NCI-H2171 treated with DMSO at 0.1 percent for 48 hours (cell line): ENCODE data around the gene CCDC30.
"Not testable (repeated sequence)": the region's sequence is repeated elsewhere in the genome, so short reads cannot be mapped to it uniquely, and the experiment has no call there.

ENCODE experiments used
- DNase-seq: peaks from one replicate; lab custom pipeline; 2025; lab: John Stamatoyannopoulos, UW

The CCDC30 gene

DNA sequence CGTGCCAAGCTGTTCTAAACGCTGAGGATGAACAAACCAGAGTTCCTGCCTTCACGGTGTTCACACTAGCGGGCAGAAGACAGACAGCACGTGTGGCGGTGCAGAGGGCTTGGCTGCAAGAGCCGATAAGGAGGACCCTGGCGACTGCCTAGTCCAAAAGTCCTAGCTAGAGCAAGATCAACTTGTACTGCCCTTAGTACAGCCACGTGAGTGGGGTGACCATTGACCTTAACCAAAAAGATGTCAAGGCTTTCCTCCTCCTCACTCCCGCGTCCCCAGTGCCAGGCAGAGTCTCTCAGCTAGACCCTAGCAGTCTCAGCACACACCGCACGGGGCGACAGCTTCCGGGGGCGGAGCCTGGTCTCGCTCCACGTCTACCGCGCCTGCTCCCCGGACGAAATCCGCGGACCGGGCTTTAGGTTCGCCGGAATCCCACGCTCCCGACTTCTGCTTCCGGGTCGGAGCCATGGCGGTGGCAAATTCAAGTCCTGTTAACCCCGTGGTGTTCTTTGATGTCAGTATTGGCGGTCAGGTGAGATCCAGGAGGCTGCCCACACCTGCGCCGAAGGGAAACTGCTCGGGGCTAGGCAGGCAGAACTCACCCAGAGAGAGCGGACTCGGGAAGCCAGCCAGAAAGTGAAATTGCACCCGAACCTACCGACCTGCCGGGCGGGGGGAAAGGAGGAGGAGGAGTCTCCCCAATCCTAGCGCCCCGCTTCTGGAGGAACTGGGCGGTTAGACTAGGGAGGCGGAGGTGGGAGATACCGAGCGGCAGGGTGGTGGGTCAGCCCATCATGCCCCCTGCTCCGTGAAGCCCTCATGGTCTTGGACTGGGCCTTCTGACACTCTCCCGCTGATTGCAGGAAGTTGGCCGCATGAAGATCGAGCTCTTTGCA lies 195.1 kb downstream of the CCDC30 start, which contains the start of gene PPIH:
Gene PPIH, plus strand, starts transcription at position 443 of the 896 bp plus-strand sequence. Its CDS starts 24 bp downstream, at position 467.
- DNase-seq = peak; percentile 95

DNA sequence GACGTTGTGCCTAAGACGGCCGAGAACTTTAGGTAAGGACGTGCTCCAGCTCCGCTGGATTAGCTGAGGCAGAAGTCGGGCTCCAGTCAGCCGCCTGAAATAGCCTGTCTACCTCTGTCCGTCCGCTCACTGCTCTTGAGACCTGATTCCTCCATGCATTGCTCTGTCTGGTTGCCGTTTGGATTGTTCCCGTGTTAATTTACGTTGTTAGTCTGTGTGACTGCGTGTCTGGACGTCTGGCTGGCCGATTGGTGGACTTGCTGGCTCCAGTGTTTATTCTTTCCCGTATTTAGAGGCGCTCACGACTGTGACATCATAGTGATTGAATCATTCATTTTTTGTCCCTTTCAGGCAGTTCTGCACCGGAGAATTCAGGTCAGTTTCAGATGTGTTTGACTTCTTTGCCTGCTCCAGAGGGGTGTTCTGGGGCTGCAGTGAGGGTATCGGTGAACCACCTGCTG lies 195.8 kb downstream of the CCDC30 start:
- no peak for DNase-seq

DNA sequence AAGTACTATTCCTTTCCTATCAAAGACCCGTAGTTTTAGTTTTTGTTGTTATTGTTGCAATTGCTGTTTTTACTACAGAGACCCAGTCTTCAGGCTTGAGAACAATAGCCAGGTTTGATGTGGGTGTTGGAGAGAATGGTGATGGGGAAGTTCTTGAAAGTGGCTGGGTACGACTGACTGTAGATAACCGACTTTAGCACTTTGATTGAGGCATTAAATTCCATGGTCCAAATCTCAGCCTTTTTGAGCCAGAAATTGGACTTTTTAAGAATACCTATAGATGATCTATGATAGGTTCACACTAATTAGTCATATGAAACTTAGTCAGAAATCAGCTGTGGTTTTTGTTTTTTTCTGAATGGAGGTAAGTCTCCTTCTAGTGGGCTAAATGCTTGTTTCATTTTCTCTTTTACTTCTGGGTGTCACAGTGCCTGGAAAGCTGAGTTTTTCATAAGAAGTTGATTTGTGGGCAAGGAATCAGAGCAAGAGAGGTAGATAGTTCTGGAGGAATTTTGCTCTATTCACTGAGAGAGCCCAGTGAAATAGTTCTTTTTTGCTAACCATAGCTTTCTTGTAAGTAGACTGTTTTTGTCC lies 197.9 kb downstream of the CCDC30 start:
- DNase-seq = no peak

DNA sequence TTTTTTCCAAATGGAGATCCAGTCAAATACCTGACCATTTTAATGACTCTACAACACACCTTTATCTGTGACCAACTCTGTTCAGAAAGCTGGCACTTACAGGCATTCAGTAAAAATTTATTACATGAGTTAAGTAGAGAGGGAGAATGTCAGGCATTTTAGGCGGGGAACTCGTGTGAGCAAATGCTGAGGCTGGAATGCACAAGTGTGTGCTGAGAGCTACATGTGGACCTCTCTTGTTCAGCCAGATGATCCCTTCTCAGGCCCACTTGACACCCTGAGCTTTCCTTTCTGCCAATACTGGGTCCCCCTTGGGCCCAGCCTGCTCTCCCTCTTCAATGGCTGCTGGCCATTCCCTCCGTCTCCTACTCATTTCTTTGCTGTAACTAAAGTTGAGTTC lies 206.8 kb downstream of the CCDC30 start:
- DNase-seq = no peak

DNA sequence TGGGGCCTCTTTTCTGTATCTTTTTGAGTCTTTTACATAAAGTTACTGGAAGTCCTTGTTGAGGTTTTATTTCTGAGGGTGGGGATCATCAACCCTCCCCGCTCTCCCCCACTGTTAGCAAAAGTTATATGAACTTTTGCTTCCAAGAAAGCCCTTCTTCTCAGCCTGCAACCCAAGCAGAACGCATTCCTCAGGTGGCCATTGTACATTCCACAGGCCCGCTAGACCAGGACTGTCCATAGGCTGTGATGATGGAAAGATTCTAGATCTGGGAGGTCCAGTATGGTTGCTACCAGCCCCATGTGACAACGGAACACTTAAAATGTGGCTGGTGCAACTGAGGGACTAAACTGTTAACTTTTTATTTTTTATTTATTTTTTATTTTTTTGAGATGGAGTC lies 207.3 kb downstream of the CCDC30 start:
- no peak for DNase-seq

DNA sequence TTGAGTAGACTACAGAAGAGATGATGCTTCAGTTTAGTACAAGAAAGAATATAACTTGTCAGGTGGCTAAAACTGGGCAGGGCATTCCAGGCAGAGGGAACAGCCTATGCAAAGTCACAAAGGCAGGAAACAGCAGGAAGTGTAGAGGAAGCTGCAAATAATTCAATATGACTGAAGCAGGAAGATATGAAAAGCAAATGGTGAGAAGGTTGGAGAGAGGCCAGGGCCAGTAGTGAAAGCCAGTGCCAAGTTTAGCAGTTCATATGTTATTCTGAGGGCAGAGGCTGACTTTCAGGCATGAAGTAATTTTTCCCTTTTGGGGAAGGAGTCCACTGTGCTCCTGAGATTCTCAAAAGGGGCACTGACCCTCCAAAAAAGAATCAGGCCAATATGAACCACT lies 211.1 kb downstream of the CCDC30 start:
- DNase-seq = no peak

DNA sequence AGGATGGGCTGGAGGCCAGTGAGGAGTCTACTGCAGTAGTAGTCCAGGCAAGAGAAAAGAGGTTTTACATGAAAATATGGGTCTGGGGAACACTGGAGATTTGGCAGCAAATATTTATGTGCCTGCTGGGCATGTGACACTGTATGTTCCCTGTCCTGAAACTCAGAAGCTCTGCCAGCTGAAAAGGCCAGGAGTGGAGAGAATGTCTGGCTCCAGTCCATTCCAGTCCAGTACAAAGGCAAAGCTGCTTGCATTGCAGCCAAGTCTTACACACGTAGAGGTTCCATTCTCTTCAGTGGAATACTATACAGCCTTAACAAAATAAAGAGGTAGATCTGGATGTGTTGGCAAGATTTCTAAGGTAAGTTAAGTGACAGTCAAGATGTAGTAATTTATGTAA lies 211.6 kb downstream of the CCDC30 start:
- DNase-seq = no peak

DNA sequence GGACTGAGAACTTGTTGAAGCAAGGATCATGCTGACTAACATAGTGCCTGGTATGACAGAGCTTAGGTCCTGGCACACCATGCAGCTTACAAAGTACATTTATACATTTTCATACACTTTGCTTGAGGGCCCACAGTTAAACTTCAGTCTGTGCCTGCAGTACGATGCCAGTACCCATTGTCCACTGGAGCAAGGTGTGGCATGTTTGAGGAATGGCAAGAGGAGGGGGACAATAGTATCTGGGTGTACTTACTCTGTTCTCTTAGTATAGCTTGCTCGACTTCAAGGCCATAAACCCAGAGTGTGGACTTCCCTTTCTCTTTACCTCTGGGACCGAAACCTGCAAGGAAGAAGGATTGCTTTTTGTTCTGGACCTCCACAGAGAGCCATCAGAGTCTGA lies 212.4 kb downstream of the CCDC30 start:
- DNase-seq = no peak

DNA sequence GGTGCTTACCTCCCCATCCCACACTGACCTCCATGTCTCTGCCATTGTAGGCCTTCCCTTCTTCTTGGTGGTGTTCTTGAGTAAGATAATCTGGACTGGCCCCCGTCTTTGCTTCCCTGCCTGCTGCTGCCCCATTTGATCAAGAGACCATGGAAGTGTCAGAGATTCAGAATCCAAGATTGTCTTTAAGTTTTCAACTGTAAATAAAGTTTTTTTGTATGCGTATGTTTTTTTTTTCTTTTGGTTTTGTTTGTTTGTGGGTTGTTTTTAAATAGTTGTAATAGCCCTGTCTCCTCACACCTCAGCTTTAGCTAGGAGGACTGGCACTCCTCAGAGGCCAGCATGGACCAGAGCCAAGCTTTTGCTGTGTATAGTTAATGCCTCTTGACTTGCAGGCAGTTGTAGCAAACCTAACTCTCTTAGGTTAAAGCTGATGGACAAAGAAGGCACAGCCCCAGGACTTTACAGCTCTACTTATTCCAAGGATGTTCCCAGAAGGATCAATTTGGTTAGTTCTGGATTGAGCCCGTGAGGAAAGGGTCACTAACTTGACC lies 213.5 kb downstream of the CCDC30 start:
- no peak for DNase-seq

DNA sequence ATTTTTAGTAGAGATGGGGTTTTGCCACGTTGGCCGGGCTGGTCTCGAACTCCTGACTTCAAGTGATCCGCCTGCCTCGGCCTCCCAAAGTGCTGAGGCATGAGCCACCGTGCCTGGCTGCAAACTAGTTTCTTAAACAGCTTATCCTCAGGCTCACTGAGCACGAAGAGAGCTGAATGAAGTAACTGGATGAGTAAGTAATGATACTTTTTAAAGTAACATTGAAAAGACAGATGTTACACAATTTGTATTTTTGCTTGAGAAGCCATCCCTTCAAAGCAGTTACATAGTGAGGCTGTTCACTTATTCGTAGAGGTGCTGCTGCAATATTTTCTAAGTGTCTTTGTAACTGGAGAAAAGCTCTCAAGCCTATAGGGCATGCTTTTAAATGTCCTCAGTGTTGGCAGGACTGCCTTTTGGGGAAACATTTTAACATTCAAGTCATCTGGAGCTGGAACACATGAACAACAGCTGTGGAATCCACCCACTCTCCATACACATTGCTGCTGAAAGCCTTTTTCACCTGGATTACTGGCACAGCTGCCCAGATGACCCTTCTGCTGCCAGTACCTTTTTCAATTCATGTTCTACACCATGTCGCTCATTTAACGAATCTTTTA lies 216.4 kb downstream of the CCDC30 start:
- DNase-seq = no peak

DNA sequence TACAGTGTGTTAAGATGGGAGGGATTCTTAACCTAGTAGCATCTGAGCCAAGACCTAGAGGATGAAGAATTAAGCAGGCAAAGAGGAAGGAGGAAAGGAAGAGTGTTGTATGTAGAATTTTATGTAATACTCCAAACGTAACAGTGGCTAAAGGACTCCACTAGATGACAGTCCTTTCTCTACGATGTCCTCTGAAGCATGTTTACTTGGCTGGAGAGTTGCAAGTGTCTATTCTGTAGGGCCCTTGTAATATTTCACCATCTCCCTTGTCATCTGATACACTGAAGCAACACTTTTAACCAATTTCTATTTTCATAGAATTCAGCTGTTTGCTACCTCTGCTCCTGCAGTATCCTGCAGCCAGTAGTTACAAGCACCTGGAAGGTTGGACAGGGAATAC lies 217.0 kb downstream of the CCDC30 start:
- no peak for DNase-seq

DNA sequence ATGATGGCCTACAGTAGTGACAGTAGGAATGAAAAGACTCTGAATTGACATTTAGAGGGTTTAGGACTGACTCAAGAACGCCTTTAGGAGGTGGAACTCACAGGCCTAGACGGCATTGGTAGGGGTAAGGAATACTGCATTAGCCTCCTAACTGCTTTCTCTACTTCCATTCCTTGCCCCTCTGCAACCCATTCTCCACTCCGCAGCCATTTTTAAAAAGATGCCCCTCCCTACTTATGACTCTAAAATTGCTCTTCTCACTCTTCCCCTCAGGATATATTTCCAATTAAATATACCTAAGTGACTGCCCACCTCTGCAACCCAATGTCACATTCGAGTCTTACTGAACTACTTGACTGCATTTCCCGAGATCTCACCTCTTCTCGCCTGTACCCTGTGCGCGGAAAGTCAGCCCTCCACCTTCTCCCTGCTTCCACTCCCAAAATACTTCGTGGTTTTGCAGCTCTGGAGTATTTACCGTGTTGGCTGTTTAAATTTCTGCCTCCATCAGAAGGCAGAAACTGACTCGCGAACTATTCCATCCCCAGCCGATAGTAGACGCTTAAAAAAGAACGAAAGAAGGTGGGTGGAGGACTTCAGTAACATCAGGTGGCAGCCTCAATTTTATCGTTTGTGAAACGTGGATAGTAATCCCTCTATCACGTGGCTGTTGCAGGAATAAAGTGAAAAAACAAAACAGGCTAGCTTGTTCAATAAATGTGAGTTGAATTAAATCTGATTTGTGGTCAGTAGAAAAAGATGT lies 218.0 kb downstream of the CCDC30 start:
- DNase-seq = peak; percentile 62

DNA sequence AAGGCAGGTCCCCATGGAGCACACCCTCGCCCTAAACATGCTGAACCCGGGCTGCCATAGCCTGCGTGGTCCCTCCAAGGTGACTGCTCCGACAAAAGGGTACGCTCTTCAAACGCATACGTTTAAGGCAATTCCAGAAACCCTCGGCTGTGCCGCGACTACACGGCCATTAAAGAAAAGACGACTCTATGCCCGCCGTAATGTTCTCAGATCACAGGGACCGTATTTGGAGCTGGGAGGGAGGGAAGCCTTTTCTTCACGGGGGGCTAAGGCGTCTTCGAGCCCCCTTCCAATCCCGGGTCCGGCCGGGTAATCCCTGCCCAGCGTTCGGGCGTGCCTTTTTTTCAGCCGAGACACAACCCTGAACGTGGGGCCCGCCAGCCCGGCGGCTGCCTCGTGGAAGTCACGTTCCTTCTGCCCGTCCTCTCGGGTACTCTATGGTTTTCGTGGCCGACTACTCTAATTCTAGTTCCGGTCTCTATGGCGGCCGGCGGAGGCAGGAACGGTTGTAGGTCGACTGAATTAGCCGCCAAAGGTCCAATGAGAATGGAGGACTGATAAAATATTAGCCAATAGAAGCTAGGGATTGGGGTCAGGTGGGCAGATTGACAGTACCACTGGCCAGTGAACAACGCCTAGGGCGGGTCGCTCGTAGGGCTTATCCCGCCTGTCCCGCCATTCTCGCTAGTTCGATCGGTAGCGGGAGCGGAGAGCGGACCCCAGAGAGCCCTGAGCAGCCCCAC lies 218.8 kb downstream of the CCDC30 start, which contains the start of gene YBX1:
Gene YBX1, plus strand, starts transcription at position 678 of the 743 bp plus-strand sequence. CDS start 148 bp downstream, outside the sequence.
- DNase-seq = peak; percentile 99

DNA sequence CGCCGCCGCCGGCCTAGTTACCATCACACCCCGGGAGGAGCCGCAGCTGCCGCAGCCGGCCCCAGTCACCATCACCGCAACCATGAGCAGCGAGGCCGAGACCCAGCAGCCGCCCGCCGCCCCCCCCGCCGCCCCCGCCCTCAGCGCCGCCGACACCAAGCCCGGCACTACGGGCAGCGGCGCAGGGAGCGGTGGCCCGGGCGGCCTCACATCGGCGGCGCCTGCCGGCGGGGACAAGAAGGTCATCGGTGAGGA lies 219.3 kb downstream of the CCDC30 start:
- not testable (repeated sequence) for DNase-seq

DNA sequence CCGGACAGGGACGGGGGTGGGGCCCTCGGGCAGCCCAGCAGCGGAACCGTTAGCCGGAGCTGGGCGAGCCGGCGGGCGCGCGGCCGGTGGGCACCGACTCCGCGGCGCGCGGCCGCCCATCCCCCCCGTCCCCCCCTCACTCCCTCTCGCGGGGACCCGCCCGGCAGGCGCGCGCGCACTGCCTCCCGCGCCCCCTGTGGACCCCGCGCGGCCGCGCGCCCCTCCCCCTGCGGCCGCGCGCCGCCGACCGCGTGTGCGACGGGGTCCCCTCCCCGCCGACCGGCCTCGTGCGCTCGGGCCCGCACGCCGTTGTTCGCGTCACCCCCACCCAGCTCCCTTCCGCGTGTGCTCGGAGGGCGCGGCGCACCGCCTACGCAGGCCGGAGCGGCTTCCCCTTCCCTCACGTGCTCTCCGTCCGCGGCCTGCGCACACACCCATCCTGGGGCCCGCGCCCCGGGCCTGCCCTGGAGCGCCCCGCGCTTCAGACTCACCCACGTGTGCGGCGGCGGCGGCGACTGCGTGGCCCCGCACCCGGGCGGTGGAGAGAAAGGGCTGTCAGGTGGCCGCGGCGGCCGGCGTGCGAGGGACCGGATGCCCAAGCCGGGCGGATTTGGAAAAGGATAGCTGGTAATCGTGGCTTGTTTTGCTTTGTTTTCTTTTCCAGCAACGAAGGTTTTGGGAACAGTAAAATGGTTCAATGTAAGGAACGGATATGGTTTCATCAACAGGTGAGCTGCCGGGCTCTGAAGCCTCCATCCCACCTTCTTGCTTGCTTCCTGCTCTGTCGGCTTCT lies 219.8 kb downstream of the CCDC30 start:
- DNase-seq = peak; percentile 32

DNA sequence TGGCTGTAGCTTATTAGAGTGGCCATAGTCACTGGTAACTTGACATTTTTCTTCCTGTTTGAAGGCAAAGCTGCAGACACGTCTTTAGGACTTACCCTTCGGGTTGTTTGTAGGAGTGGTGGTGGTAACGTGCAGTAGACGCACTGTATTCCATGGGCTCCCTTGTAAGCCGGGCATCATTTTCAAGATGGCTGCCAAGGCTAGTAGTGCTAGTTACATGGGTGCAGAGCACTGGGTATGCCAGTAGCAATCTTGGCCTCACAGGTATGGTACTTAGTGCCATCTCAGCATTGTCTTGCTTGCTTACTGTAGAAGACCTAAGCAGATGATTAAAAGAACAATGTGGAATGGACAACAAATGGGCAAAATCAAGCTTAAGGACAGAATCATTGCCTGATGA lies 221.1 kb downstream of the CCDC30 start:
- DNase-seq = no peak

DNA sequence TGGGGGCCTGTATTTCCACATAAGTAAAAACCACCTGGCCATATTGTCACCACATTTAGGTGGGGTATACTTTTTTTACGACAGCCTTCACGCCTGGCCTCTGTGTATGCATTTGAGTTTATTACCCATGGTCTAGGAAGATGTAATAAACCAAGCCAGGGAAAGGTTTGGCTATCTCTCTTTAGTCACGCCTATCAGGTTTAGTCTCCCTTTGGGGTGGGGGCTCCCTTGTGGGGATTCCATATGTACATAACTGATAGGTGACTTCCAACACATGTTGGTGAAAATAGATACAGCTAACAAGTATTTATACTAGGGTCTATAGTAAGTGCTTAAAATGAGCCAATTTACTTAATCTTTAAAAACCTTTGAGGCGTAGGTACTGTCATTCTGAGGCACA lies 223.3 kb downstream of the CCDC30 start:
- no peak for DNase-seq

DNA sequence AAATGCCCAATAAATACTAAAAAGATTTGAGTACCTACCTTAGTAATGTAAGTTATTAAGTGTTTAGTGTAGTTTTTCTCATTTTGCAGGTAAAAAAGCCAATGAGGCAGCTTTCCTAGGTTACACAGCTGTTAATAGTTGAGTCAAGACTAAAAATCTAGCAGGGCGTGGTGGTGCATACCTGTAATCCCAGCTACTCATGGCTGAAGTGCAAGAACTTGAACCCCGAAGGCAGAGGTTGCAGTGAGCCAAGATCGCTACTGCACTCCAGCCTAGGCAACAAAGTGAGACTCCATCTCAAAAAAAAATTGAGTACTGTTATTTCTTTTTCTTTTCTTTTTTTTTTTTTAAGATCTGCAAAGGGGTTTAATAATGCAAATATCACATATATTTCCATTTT lies 226.8 kb downstream of the CCDC30 start:
- DNase-seq = no peak

DNA sequence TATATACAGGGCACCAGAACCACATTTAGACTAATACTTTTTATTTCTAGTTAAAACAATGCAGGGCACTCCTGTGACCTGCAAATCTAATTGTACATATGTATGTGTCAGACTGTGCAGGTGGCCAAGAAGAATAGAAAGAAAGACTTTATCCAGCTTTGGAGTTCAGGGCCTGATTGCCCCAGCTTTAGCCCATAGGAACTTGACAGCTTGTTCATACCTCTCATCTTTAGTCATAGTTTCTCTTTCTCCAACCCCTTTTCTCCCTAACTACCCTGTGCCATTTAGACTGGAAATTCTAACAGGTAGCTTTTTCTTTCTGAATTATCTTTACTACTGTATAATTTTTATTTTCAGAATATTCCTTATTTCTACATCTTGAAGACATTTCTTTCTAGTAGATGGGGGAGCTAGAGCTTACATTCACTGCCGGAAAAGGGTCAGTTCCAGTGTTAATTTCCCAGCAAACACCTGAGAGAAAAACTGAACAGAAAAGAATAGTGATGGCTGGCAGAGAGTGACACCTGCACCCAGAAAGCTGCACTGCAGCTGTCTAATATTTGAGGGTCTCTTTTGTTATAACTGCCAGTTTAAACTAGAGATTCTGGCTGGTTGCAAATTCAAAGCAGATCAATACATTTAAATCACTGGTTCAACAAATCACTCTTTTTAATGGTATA lies 227.5 kb downstream of the CCDC30 start:
- no peak for DNase-seq

DNA sequence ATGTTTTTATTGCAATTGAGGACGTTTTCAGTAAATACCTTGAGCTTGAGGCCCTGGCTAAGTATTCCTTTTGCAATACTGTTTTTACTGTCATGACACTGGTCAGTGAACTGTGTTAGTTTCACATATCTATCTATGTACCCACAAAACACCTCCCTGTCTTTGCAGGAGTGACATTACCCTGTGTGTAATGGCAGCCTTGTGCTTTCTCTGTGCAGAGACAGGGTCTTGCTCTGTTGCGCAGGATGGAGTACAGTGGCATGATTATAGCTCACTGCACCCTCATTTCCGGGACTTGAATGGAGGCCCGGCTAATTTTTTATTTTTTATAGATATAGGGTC lies 228.0 kb downstream of the CCDC30 start:
- no peak for DNase-seq
